SH-SY5Y (cell line): ENCODE data around the gene NDUFB8.

Experiments
- GATA2 ChIP-seq: IDR thresholded peaks from 2 replicates; pipeline ENCODE4 v1.6.1; 2011; ENCODE audit warnings: mild to moderate bottlenecking, low read depth, low read length
- GATA3 ChIP-seq: IDR thresholded peaks from 2 replicates; pipeline ENCODE4 v1.6.1; 2011; ENCODE audit warnings: low read depth, mild to moderate bottlenecking, low read length, moderate library complexity

Gene NDUFB8

DNA sequence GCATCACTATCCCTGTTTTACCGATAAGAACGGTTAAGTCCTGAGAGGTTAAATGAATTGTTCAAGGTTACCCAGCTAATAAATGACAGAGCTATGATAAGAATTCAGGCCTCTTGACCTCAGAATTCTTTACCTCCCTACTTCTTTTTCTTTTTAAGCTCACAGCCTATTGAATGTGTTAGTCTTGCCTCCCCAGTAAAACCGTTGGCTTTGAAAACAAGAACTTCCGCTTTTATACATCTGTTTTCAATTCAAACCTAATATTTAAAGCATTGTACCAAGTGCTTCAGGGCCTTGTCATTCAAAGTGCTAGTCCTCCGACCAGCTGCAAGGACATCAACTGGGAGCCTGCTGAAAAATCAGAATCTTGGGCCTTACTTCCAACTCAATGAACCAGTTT lies 25.6 kb downstream of the NDUFB8 start:
- no peak for TF ChIP-seq GATA2
- no peak for TF ChIP-seq GATA3

DNA sequence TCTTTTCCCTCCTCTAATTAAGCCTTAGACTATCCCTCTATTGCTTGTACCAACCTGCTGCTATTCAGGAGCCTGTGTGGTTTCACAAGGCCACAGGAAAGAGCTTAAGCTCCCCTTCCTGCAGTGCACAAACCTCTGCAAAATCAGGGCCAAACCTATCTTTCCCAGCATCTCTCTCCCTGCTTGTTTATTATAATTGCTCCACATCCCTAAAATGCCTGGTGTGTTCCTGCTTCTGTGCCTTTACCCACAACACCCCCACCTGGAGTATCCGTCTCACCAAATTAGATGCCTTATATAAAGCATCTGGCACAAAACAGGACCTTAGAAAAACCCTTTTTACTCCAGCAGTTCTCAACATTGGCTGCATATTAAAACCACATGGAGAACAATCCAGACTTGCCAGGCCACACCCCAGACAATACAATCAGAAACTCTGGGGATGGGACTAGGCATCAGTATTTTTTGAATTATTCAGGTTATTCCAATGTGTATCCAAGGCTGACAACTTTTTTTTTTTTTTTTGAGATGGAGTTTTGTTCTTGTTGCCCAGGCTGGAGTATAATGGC lies 26.7 kb downstream of the NDUFB8 start:
- TF ChIP-seq GATA3 (no peak; the same call in 1 of the 2 replicates), GATA2 (peak; percentile 83)

- no peak for TF ChIP-seq GATA3
- no peak for TF ChIP-seq GATA2
These were observed 28.2 kb downstream of the NDUFB8 start for GRCh38 chr10:100501423-100501822.

DNA sequence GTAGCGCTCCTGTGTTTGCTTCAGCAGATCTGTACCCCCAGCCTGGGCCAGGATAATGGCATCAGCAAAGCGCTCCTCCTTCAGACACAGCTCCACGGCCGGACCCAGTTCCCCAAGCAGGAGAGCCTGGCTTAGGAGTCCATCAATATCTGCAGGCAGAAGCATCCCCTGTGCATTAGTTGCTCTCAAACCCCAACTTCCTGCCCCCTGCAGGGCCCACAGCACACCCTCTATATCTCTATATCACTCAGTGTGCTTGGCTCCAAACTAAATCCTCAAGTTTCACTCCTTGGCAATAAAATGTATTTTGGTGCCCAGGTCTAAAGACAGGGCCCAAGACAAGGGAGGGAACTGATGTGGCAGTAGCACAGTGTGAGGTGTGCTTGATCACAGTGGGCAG lies 31.6 kb downstream of the NDUFB8 start:
- TF ChIP-seq GATA2 (no peak), GATA3 (no peak)

- TF ChIP-seq GATA3 (no peak), GATA2 (no peak)
These were observed 33.1 kb downstream of the NDUFB8 start for GRCh38 chr10:100496567-100496966.

GRCh38 chr10:100490531-100490930 lies 39.1 kb downstream of the NDUFB8 start:
- no peak for TF ChIP-seq GATA3
- no peak for TF ChIP-seq GATA2

DNA sequence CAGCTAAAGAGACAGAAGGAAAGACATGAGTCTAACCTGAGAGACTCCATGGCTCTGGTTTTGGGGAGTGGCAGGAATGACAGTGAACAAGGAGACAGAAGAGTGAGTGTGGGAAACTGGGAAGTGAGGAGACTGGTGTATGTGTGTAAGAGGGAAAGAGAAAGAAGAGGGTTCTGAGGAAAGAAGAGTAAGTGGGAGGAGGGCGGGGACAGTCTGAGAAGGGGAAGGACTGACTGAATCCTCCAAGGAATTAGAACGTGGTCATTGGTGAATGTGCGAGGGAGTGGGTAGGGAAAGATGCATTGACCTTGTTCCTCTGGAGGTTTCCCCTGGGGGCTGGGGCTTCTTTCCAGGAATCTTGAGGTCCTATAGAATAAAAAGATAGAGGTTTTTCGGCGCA lies 40.3 kb downstream of the NDUFB8 start:
- no peak for TF ChIP-seq GATA3
- TF ChIP-seq GATA2: no peak

DNA sequence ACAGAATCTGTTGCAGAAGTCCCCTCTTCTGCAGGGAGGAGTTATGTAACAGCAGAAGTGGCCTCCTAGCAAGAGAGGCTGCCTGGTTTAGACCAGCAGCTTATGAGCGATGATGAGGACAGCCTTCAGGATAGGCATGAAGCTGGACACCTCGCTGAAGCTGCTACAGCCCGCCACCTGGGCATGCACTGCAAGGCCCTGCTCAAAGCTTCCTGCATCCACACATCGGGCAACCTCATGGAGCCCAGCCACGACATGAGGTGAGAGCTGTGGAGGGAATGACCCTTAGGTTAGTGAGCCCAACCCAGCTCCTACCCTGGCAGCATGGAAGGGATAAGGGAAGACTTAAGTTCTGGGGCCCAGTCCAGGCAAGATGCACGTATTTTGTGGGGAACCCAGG lies 42.1 kb downstream of the NDUFB8 start:
- TF ChIP-seq GATA3 (no peak), GATA2 (no peak)

GRCh38 chr10:100485801-100486495 lies 43.7 kb downstream of the NDUFB8 start:
- TF ChIP-seq GATA2: no peak
- no peak for TF ChIP-seq GATA3

GRCh38 chr10:100485366-100485765 lies 44.3 kb downstream of the NDUFB8 start:
- TF ChIP-seq GATA3 (no peak), GATA2 (no peak)

DNA sequence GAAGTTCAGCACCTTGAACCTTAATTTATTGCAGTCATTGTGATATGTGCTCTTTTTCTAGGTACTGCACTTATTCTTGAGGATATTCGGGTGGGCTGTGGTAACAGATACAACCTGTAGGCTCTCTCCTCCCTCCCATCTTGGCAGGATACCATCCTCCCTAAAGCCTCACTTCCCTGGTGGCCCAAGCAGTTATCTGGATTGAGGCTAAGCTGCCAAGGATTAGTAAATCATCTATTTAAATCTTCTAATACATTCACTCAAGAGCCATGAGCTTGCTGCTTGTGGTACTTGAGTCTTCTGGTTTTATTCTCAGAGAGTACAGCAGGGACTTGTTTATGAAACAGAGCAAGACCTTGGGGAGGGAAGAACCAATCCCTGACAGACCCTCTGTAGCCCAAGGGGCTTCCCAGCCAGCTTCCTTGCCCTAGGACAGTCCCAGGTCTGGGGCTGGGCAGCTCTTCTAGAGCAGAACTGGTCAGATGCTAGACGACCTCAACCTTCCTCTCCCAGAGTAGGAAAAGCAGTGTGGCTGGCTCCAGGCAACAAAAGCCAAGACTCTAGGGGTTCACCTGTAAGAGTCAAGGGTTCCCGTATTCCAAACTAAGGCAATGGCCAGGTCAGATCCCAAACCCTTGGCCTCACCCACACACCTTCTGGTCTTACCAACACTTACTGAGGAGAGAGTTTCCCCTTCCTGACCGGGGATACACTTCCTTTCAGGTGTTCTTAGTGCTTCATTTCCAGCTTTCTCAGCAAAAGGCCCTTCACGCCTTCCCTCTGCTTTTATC lies 45.6 kb downstream of the NDUFB8 start:
- TF ChIP-seq GATA2 (no peak), GATA3 (no peak)

DNA sequence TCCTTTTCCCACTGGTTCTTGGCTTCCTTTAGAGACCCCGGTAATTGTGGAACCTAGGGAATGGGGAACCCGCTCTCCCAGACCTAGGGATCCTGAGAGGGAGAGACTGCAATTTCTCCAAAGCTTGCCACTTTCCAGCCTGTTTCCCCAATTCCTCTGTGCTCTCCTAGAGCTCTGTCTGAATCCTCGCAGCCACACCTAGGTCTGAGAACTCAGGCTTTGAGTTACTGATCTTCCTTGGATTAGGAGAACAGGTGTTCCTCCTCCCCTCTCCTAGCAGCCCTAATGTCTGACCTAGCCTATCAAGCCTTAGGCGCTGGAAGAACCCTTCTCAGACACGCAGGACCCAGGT lies 46.9 kb downstream of the NDUFB8 start:
- TF ChIP-seq GATA2 (no peak), GATA3 (no peak)

DNA sequence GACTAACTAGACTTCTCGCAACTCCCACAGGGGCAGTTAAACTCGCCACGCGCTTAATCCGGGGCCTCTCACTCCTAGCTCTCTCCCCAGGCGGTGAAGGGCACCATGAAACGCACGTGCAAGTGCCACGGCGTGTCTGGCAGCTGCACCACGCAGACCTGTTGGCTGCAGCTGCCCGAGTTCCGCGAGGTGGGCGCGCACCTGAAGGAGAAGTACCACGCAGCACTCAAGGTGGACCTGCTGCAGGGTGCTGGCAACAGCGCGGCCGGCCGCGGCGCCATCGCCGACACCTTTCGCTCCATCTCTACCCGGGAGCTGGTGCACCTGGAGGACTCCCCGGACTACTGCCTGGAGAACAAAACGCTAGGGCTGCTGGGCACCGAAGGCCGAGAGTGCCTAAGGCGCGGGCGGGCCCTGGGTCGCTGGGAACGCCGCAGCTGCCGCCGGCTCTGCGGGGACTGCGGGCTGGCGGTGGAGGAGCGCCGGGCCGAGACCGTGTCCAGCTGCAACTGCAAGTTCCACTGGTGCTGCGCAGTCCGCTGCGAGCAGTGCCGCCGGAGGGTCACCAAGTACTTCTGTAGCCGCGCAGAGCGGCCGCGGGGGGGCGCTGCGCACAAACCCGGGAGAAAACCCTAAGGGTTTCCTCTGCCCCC lies 47.4 kb downstream of the NDUFB8 start:
- TF ChIP-seq GATA3 (no peak), GATA2 (no peak)

- no peak for TF ChIP-seq GATA2
- TF ChIP-seq GATA3: no peak
These were observed 48.1 kb downstream of the NDUFB8 start for GRCh38 chr10:100481462-100482081.

GRCh38 chr10:100480002-100480401 lies 49.7 kb downstream of the NDUFB8 start:
- no peak for TF ChIP-seq GATA3
- no peak for TF ChIP-seq GATA2
